K562 (cell line): Measurements from ENCODE around the gene MRLN. TPM values are rescaled to one million over a fixed set of nuclear protein-coding genes. Genes with fewer than 3 reads are reported as not detected.

Experiments
- ATAC-seq: fragments of 200-7000 bp; cut with Tn5 transposase; 3 replicates; pipeline ENCODE4 v1.9.1; 2020; ENCODE audit warnings: moderate library complexity
- BruUV-seq: library from RNA; stranded (reverse); fragments of 400-500 nt; replicated peaks from 2 replicates; lab custom pipeline; 2021; lab: Mats Ljungman, UMichigan
- CTCF ChIA-PET: fragments of 300-600 bp; formaldehyde crosslinking; extraction: SDS; loops from one replicate; lab custom pipeline; 2021; ENCODE audit warnings: low intra/inter-chr PET ratio; lab: Yijun Ruan, JAX
- POLR2A ChIA-PET: fragments of 300-600, 350-650 bp; sonication (Branson Sonifier 250); formaldehyde crosslinking; extraction: SDS; loops from one replicate; lab custom pipeline; 2021; ENCODE audit warnings: antibody characterized with exemption, inconsistent platforms; lab: Yijun Ruan, JAX
- DNase-seq, 4 experiments: peaks; one replicate each; pipeline versions ENCODE4 v3.0.0 to v3.0.0-alpha.2; 2011 to 2018; ENCODE audit warnings: low spot score in 3 of 4, mixed read lengths in 3 of 4; ENCODE audit errors: extremely low read depth in 1 of 4
- FAIRE-seq: peaks from 2 replicates; lab custom pipeline; 2011; peaks lifted over from hg19 to GRCh38; lab: Jason Lieb, UNC
- H2AFZ ChIP-seq: 2 replicates; pipeline ENCODE4 v1.6.0; 2011; ENCODE audit warnings: low read depth, low read length, control low read depth, inconsistent platforms
- H3K27ac ChIP-seq: fragments of 200-600 bp; 3 replicates; pipeline ENCODE4 v1.8.0; 2011; ENCODE audit warnings: low read depth, mild to moderate bottlenecking, control low read depth, inconsistent platforms, low read length, moderate library complexity, mixed read lengths; ENCODE audit errors: extremely low read depth
- H3K27me3 ChIP-seq, 2 experiments: fragments of 300-600 bp in 1 of 2; 2 replicates in 1 of 2; 3 replicates in 1 of 2; pipeline versions ENCODE4 v1.6.0 to v1.8.0; 2011; ENCODE audit warnings: inconsistent platforms in 2 of 2, low read length in 2 of 2, mild to moderate bottlenecking in 1 of 2, mixed read lengths in 1 of 2, moderate library complexity in 1 of 2; ENCODE audit not compliant: control insufficient read depth in 2 of 2, insufficient read depth in 2 of 2
- H3K36me3 ChIP-seq: fragments of 300-600 bp; 3 replicates; pipeline ENCODE4 v1.8.0; 2011; ENCODE audit warnings: mild to moderate bottlenecking, low read length, inconsistent platforms; ENCODE audit not compliant: control insufficient read depth, insufficient read depth
- H3K4me1 ChIP-seq, 2 experiments: fragments of 200-600 bp in 1 of 2; replicated peaks in 1 of 2; 2 replicates in 1 of 2; 3 replicates in 1 of 2; pipeline versions ENCODE4 v1.5.1 to v1.8.0; 2011; ENCODE audit warnings: inconsistent platforms in 2 of 2, low read length in 2 of 2, mild to moderate bottlenecking in 1 of 2, mixed read lengths in 1 of 2, moderate library complexity in 1 of 2; ENCODE audit not compliant: control insufficient read depth in 2 of 2, insufficient read depth in 2 of 2
- H3K4me2 ChIP-seq: 2 replicates; pipeline ENCODE4 v1.6.1; 2011; ENCODE audit warnings: low read length, control low read depth, inconsistent platforms, mixed read lengths; ENCODE audit not compliant: insufficient read depth
- H3K4me3 ChIP-seq: fragments of 200-600 bp; sonication (generic), shearing (Covaris generic); 2 replicates; pipeline ENCODE4 v1.5.1; 2016; ENCODE audit warnings: control low read depth, inconsistent platforms
- H3K79me2 ChIP-seq: fragments of 200-600 bp; 3 replicates; pipeline ENCODE4 v1.8.0; 2011; ENCODE audit warnings: low read length, inconsistent platforms; ENCODE audit not compliant: control insufficient read depth, insufficient read depth
- H3K9ac ChIP-seq, 2 experiments: 2 replicates each; pipeline versions ENCODE4 v1.6.0 to v1.6.1; 2011; ENCODE audit warnings: low read depth in 2 of 2, low read length in 2 of 2, control low read depth in 1 of 2, inconsistent platforms in 1 of 2, mild to moderate bottlenecking in 1 of 2, mixed read lengths in 1 of 2; ENCODE audit not compliant: insufficient read depth in 1 of 2
- H3K9me1 ChIP-seq: one replicate; pipeline ENCODE4 v1.6.0; 2011; ENCODE audit warnings: inconsistent platforms, mild to moderate bottlenecking, low read length, moderate library complexity; ENCODE audit not compliant: control insufficient read depth, insufficient read depth
- H3K9me3 ChIP-seq: replicated peaks from 2 replicates; pipeline ENCODE4 v1.5.1; 2011; ENCODE audit warnings: low read depth, low read length, inconsistent platforms; ENCODE audit not compliant: control insufficient read depth, insufficient read depth
- H4K20me1 ChIP-seq: replicated peaks from 2 replicates; pipeline ENCODE4 v1.6.1; 2011; ENCODE audit warnings: low read length, inconsistent platforms, mixed read lengths; ENCODE audit not compliant: control insufficient read depth, insufficient read depth
- ARNT ChIP-seq, 2 experiments: fragments of 450-650 bp; IDR thresholded peaks; 2 replicates each; pipeline ENCODE4 v1.6.1; 2016; ENCODE audit warnings: mild to moderate bottlenecking in 1 of 2
- CBX1 ChIP-seq: sonication (generic); IDR thresholded peaks from 2 replicates; pipeline ENCODE4 v1.6.1; 2016; ENCODE audit warnings: antibody characterized with exemption, low read depth, mild to moderate bottlenecking
- CREBBP ChIP-seq: IDR thresholded peaks from one replicate; pipeline ENCODE4 v1.6.1; 2012; ENCODE audit warnings: low read depth, mild to moderate bottlenecking, control low read depth, inconsistent platforms, low read length
- DPF2 ChIP-seq: fragments of 450-650 bp; IDR thresholded peaks from 2 replicates; pipeline ENCODE4 v1.6.1; 2016
- MAFK ChIP-seq: IDR thresholded peaks from 2 replicates; pipeline ENCODE4 v1.6.1; 2011; ENCODE audit warnings: low read length, improper control_type of control experiment
- MCM7 ChIP-seq, 2 experiments: fragments of 450-650 bp; IDR thresholded peaks; 2 replicates each; pipeline ENCODE4 v1.6.1; 2016 to 2018
- NR3C1 ChIP-seq: sonication (generic); formaldehyde crosslinking; IDR thresholded peaks from 2 replicates; pipeline ENCODE4 v1.8.1; 2022; ENCODE audit warnings: missing genetic modification reagents
- SAFB2 ChIP-seq: fragments of 200-400 bp; formaldehyde crosslinking; IDR thresholded peaks from 2 replicates; pipeline ENCODE4 v1.6.1; 2018; ENCODE audit warnings: borderline replicate concordance, low read length, low read depth, moderate library complexity; ENCODE audit not compliant: severe bottlenecking
- SIRT6 ChIP-seq: IDR thresholded peaks from one replicate; pipeline ENCODE4 v1.6.1; 2012; ENCODE audit warnings: low read depth, mild to moderate bottlenecking, control low read depth, inconsistent platforms, low read length, moderate library complexity
- SMARCC2 ChIP-seq: fragments of 450-650 bp; IDR thresholded peaks from 2 replicates; pipeline ENCODE4 v1.6.1; 2017; ENCODE audit warnings: antibody characterized with exemption, moderate library complexity, mild to moderate bottlenecking, low read depth
- SUPT5H ChIP-seq: fragments of 450-650 bp; IDR thresholded peaks from 2 replicates; pipeline ENCODE4 v1.6.1; 2016
- ZNF764 ChIP-seq: fragments of 250-450 bp; sonication (Bioruptor Pico); IDR thresholded peaks from 2 replicates; pipeline ENCODE4 v1.4.0; 2020; ENCODE audit warnings: low read depth, mild to moderate bottlenecking, moderate library complexity
- WGBS: fragments of 100-300 bp; shearing (Covaris generic); methylation state at CpG from one replicate; pipeline ENCODE4 v1.1.6; 2016; ENCODE audit warnings: low coverage, mixed read lengths; ENCODE audit not compliant: insufficient coverage; ENCODE audit errors: missing lambda C conversion rate; 5-methylcytosine and 5-hydroxymethylcytosine counted together
- in situ Hi-C: fragments of 300-500 bp; cut with MboI; formaldehyde crosslinking; loops from 4 replicates; pipeline ENCODE4 v1.15.0; 2018; ENCODE audit warnings: inconsistent platforms, mixed read lengths
- intact Hi-C: fragments of 100-400 bp; cut with micrococcal nuclease; formaldehyde crosslinking; loops from 2 replicates; pipeline ENCODE4 v1.14.2; 2022
- polyA plus RNA-seq, 8 experiments: library from polyadenylated mRNA; depleted of rRNA in 4 of 8; stranded (reverse) in 5 of 8; unstranded in 3 of 8; fragments of >200 nt; fragmentation: Nextera tagmentation in 2 of 8; fragmentation: Illumina TruSeq in 1 of 8; extraction: Ambion mirVana in 2 of 8; extraction: Trizol in 1 of 8; gene quantifications; 2 replicates each; pipeline versions ENCODE4 v1.2.1 to v1.2.3, GENCODE V29; 2011 to 2014; ENCODE audit warnings: inconsistent platforms in 1 of 8, missing spikeins in 1 of 8
- total RNA-seq, 7 experiments: library from RNA; depleted of rRNA in 6 of 7; stranded (reverse); fragments of >200 nt in 6 of 7; fragmentation: Illumina TruSeq in 2 of 7; extraction: Trizol in 2 of 7; gene quantifications; 2 replicates each; pipeline versions ENCODE4 v1.2.1 to v1.2.3, GENCODE V29; 2011 to 2021; ENCODE audit warnings: low replicate concordance in 1 of 7
- TF ChIP-seq, protein P1 (sequence below): fragments of 250-450 bp; sonication (Bioruptor Pico); IDR thresholded peaks from 2 replicates; pipeline ENCODE4 v1.9.0; 2021; ENCODE audit warnings: mild to moderate bottlenecking, inconsistent platforms
- TF ChIP-seq, protein P2 (sequence below): fragments of 250-450 bp; sonication (Bioruptor Pico); IDR thresholded peaks from 2 replicates; pipeline ENCODE4 v1.5.0; 2020; ENCODE audit warnings: mild to moderate bottlenecking, borderline replicate concordance
- TF ChIP-seq, protein P3 (sequence below): fragments of 450-650 bp; IDR thresholded peaks from 2 replicates; pipeline ENCODE4 v1.6.1; 2018; ENCODE audit warnings: mild to moderate bottlenecking, low read depth; ENCODE audit not compliant: partially characterized antibody

Gene MRLN
- total and polyA plus RNA-seq, 9 of the 15 experiments (the other 6 are each of a cell fraction or from before 2014, with no cell fraction given): 0.07 to 0.13 TPM; not detected in 7

DNA sequence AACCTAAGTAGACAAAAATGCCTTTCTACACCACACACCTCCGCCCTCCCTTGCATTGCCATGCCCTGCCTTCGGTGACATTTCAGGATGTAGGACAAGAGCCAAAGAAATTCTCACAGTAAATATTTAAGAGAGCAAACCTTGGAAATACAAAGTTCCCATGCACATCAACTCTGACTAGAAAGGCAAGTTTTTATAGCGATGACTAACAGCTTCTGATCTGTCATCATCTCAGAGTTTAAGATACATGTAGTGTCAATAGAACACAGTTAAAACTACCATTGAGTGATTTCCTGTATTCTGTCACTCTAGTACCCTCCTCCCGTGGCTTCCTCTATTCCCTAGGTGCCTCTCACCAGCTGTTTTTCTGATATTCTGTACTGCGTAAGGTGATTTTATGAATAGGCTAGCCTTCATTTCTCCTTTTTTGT, 64.3 kb downstream of the MRLN start:
- no peak overlapping the region for H2AFZ ChIP-seq
- TF ChIP-seq NR3C1 (CRISPR knock-in tag) (no peak), SMARCC2 (no peak), SIRT6 (no peak), SAFB2 (no peak), CBX1 (no peak), CREBBP (no peak), MAFK (no peak), DPF2 (no peak), ZNF764 (CRISPR knock-in tag) (no peak), MCM7 (IDR thresholded peaks at IDR 0.05) (no peak), SUPT5H (no peak), ARNT (IDR thresholded peaks at IDR 0.05) (no peak)
- TF ChIP-seq, protein P1, sequence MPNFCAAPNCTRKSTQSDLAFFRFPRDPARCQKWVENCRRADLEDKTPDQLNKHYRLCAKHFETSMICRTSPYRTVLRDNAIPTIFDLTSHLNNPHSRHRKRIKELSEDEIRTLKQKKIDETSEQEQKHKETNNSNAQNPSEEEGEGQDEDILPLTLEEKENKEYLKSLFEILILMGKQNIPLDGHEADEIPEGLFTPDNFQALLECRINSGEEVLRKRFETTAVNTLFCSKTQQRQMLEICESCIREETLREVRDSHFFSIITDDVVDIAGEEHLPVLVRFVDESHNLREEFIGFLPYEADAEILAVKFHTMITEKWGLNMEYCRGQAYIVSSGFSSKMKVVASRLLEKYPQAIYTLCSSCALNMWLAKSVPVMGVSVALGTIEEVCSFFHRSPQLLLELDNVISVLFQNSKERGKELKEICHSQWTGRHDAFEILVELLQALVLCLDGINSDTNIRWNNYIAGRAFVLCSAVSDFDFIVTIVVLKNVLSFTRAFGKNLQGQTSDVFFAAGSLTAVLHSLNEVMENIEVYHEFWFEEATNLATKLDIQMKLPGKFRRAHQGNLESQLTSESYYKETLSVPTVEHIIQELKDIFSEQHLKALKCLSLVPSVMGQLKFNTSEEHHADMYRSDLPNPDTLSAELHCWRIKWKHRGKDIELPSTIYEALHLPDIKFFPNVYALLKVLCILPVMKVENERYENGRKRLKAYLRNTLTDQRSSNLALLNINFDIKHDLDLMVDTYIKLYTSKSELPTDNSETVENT: no peak
- TF ChIP-seq, protein P2, sequence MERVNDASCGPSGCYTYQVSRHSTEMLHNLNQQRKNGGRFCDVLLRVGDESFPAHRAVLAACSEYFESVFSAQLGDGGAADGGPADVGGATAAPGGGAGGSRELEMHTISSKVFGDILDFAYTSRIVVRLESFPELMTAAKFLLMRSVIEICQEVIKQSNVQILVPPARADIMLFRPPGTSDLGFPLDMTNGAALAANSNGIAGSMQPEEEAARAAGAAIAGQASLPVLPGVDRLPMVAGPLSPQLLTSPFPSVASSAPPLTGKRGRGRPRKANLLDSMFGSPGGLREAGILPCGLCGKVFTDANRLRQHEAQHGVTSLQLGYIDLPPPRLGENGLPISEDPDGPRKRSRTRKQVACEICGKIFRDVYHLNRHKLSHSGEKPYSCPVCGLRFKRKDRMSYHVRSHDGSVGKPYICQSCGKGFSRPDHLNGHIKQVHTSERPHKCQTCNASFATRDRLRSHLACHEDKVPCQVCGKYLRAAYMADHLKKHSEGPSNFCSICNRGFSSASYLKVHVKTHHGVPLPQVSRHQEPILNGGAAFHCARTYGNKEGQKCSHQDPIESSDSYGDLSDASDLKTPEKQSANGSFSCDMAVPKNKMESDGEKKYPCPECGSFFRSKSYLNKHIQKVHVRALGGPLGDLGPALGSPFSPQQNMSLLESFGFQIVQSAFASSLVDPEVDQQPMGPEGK (CRISPR knock-in tag): no peak
- TF ChIP-seq, protein P3, sequence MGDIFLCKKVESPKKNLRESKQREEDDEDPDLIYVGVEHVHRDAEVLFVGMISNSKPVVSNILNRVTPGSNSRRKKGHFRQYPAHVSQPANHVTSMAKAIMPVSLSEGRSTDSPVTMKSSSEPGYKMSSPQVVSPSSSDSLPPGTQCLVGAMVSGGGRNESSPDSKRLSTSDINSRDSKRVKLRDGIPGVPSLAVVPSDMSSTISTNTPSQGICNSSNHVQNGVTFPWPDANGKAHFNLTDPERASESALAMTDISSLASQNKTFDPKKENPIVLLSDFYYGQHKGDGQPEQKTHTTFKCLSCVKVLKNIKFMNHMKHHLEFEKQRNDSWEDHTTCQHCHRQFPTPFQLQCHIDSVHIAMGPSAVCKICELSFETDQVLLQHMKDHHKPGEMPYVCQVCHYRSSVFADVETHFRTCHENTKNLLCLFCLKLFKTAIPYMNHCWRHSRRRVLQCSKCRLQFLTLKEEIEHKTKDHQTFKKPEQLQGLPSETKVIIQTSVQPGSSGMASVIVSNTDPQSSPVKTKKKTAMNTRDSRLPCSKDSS: no peak
- POLR2A ChIA-PET: interaction anchor here (1.7 kb wide), 1 partner anchor 13 kb away, joined by 3 read pairs; no protein-coding TSS in a partner anchor
- ATAC-seq (no peak), DNase-seq (no peak), FAIRE-seq (no peak)
- H3K4me3 ChIP-seq: no peak overlapping the region
- intact Hi-C loops (no loop called here), in situ Hi-C loops (no loop called here)
- no peaks in the 10 kb centered on the region for H4K20me1 ChIP-seq
- no peaks in the 10 kb centered on the region for H3K9me1 ChIP-seq
- CTCF ChIA-PET: no interaction called here
- H3K27ac ChIP-seq: no peak overlapping the region
- no peaks in the 10 kb centered on the region for H3K27me3 ChIP-seq
- no peaks in the 10 kb centered on the region for H3K9me3 ChIP-seq
- no peak overlapping the region for H3K9ac ChIP-seq
- H3K36me3 ChIP-seq: no peaks in the 10 kb centered on the region
- H3K4me2 ChIP-seq: no peak overlapping the region
- WGBS: 18% methylated on average over 5 of the region's 5 CpGs
- H3K4me1 ChIP-seq: no peaks in the 10 kb centered on the region
- no TSS peak for BruUV-seq
- no peaks in the 10 kb centered on the region for H3K79me2 ChIP-seq
